WERI-Rb-1 (cell line): Measurements from ENCODE around the gene NCF4.

Experiments used
- DNase-seq: peaks from one replicate; pipeline ENCODE4 v3.0.0-alpha.2; 2020
- H3K27ac ChIP-seq: fragments of 250-450 bp; sonication (Bioruptor Pico); 2 replicates; pipeline ENCODE4 v1.5.1; 2020; ENCODE audit warnings: mild to moderate bottlenecking, moderate library complexity
- H3K27me3 ChIP-seq: fragments of 250-450 bp; sonication (Bioruptor Pico); 2 replicates; pipeline ENCODE4 v1.5.1; 2021; ENCODE audit warnings: mild to moderate bottlenecking, low read depth, moderate library complexity; ENCODE audit not compliant: insufficient read depth, severe bottlenecking
- H3K36me3 ChIP-seq: fragments of 250-450 bp; sonication (Bioruptor Pico); 2 replicates; pipeline ENCODE4 v1.5.1; 2020; ENCODE audit warnings: mild to moderate bottlenecking, moderate library complexity
- H3K4me3 ChIP-seq: 2 replicates; pipeline ENCODE4 v1.5.1; 2011; ENCODE audit warnings: low read depth, mild to moderate bottlenecking, control low read depth, low read length
- H3K9me3 ChIP-seq: fragments of 250-450 bp; sonication (Bioruptor Pico); 2 replicates; pipeline ENCODE4 v1.5.1; 2021; ENCODE audit warnings: mild to moderate bottlenecking, moderate library complexity; ENCODE audit not compliant: severe bottlenecking
- TF ChIP-seq, protein P1 (sequence below): IDR thresholded peaks from 2 replicates; pipeline ENCODE4 v1.5.1; 2011; ENCODE audit warnings: low read depth, mild to moderate bottlenecking, control low read depth, inconsistent platforms, low read length

NCF4 gene

DNA sequence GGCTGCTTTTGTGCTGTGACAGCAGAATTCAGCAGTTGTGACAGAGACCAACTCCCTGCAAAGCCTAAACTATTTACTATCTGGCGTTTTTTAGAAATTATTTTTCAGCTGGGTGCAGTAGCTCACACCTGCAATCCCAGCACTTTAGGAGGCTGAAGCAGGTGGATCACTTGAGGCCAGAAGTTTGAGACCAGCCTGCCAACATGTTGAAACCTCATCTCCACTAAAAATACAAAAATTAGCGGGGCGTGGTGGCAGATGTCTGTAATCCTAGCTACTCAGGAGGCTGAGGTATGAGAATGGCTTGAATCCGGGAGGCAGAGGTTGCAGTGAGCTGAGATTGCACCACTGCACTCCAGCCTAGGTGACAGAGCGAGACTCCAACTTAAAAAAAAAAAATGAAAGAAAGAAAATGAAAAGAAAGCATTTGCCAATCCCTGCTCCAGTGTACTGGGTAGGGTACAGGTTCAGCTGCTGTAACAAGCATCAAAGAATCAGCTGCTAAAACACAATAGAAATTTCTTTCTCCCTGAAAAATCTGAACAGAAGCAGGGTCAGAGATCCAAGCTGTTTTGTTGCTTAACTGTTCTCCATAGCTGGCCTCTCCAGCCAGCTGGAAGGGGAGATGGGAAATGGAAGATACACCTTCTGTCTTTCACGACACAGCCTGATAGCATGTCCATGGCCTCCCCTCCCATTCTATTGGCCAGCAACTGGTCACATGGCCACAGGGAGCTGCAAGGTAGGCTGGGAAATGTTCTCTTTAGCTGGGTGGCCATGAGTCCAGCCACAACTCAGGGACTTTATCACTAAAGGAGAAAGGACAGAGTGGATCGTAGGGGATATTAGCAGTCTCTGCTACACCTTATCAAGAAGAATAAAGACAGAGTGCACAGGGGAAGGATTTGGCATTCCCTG is 8.5 kb upstream of the NCF4 start:
- Histone ChIP-seq H3K27ac (no peak overlapping the region), H3K9me3 (peaks cover 9% of the 10 kb centered on the region), H3K27me3 (peaks cover 29% of the 10 kb centered on the region), H3K36me3 (no peaks in the 10 kb centered on the region), H3K4me3 (no peak overlapping the region)
- TF ChIP-seq, protein P1, sequence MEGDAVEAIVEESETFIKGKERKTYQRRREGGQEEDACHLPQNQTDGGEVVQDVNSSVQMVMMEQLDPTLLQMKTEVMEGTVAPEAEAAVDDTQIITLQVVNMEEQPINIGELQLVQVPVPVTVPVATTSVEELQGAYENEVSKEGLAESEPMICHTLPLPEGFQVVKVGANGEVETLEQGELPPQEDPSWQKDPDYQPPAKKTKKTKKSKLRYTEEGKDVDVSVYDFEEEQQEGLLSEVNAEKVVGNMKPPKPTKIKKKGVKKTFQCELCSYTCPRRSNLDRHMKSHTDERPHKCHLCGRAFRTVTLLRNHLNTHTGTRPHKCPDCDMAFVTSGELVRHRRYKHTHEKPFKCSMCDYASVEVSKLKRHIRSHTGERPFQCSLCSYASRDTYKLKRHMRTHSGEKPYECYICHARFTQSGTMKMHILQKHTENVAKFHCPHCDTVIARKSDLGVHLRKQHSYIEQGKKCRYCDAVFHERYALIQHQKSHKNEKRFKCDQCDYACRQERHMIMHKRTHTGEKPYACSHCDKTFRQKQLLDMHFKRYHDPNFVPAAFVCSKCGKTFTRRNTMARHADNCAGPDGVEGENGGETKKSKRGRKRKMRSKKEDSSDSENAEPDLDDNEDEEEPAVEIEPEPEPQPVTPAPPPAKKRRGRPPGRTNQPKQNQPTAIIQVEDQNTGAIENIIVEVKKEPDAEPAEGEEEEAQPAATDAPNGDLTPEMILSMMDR: no peak
- no peak for DNase-seq

DNA sequence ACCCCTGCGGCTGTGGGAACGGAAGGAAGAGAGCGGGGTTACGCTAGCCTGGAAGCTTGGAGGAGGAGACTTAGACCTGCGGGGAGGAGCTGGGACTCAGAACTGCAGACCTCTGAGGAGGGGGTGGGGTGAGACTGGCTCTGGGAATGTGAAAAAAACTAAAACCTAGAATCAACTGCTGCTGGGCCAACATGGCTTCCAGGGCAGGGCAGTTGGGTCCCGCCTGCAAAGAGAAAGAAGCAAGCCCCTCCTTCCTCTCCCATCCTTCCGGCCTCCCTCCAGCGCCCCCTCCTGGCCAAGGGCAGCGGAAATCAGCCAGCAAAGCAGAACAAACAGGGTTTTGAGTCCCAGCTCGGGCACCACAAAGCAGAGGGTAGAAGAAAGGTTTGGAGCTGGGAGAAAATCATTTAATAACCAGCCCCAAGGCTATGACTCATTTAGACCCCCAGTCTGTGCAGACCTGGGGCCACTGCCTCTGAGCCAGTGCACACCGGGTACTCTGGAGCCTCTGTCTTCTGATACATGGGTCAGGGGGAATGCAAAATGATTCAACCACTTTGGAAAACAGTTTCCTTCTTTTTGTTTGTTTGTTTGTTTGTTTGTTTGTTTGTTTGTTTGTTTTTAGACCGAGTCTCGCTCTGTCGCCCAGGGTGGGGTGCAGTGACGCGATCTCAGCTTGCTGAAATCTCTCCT is 7.3 kb upstream of the NCF4 start:
- peak; percentile 83 for DNase-seq
- no peaks in the 10 kb centered on the region for H3K36me3 ChIP-seq
- H3K27ac ChIP-seq: no peak overlapping the region
- TF ChIP-seq, protein P1: peak; percentile 75
- peaks cover 27% of the 10 kb centered on the region for H3K27me3 ChIP-seq
- no peak overlapping the region for H3K4me3 ChIP-seq
- H3K9me3 ChIP-seq: peaks cover 9% of the 10 kb centered on the region

DNA sequence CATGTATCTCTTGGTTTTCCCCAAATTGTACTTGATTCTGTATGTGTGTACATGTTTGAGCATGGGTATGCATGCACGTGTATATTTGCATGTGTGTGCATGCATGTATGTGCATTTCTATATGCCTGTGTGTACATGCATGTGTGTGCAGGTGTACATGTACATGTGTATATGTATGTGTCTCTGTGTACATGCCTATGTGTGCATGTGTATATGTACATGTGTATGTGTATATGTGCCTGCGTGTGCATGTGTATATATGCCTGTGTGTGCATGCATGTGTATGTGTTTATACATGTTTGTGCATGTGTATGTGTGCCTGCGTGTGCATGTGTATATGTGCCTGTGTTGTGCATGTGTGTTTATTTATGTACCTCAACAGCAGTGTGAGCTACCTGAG is 5.3 kb upstream of the NCF4 start:
- Histone ChIP-seq H3K4me3 (no peak overlapping the region), H3K9me3 (peaks cover 9% of the 10 kb centered on the region), H3K27ac (no peak overlapping the region), H3K27me3 (peaks cover 21% of the 10 kb centered on the region), H3K36me3 (no peaks in the 10 kb centered on the region)
- no peak for DNase-seq
- TF ChIP-seq, protein P1: no peak

DNA sequence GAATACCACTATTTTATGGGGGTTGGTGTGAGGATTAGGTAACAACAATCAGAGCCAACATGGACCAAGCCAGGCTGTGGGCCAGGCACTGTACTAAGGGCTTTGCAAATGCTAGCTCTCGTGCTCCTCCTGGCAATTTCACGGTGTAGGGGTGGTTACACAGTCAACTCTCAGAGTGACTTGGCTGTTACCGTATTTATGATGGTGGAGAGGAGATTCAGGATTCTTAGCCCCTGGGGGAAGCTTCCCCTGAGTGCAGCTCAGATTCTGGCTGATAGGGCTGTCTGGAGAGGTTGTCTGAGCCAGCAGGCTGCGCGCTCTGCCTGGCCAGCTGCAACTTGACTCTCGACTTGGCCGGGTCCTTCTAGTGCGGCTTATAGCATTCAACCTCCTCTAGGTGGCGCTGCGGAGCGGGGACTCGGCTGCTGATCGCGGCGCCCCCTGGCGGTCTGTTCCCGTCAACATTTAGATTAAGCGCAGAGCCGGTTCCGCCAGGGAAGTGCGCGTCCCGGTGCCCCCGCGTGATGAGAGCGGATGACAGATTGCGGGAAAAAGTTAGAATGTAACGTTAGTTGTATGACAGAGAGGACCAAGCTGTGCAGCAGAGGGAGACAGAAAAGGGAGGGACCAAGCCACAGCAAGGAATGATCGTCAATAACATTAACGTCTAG is 4.5 kb upstream of the NCF4 start:
- Histone ChIP-seq H3K9me3 (peaks cover 9% of the 10 kb centered on the region), H3K27me3 (peaks cover 17% of the 10 kb centered on the region), H3K36me3 (no peaks in the 10 kb centered on the region), H3K4me3 (no peak overlapping the region), H3K27ac (peak overlapping the region; percentile 21; the same call in 1 of the 2 replicates)
- peak; percentile 87 for DNase-seq
- TF ChIP-seq, protein P1: peak; percentile 99

DNA sequence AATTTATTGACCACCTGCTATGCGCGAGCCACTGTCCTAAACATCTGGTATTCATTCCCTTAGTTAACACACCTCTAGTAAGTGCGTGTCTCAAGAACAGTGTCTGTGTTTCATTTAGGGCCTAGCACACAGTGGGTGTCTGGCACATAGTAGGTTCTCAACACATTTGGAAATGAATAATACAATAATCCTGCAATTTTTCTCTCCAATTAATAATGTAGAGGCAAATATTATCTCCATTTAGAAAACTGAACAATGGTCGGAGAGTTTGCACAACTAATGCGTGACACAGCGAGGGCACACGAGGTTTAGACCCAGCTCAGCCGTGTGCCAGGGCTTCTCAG is 4.0 kb upstream of the NCF4 start:
- TF ChIP-seq, protein P1: no peak

More for the DNA sequence above, 4.0 kb upstream of the NCF4 start:
- no peak for DNase-seq
- no peak overlapping the region for H3K27ac ChIP-seq
- H3K9me3 ChIP-seq: peaks cover 9% of the 10 kb centered on the region
- H3K27me3 ChIP-seq: peaks cover 16% of the 10 kb centered on the region
- no peak overlapping the region for H3K4me3 ChIP-seq
- no peaks in the 10 kb centered on the region for H3K36me3 ChIP-seq
